Large intestine (tissue), 3 donors: ENCODE data around the gene PTPRM. TPM values are rescaled to one million over a fixed set of nuclear protein-coding genes. Genes with fewer than 3 reads are reported as not detected.
A peak's percentile ranks its signal among the peaks of the same experiment; 100 is the strongest.

Experiments
- DNase-seq, 2 donors: peaks; one replicate each; pipeline versions ENCODE4 v3.0.0 to v3.0.0-alpha.2; 2013
- H3K27ac ChIP-seq: one replicate; pipeline ENCODE4 v1.5.1; 2013; ENCODE audit warnings: low read length
- H3K27me3 ChIP-seq: 2 replicates; pipeline ENCODE4 v1.6.1; 2013; ENCODE audit warnings: low read length; ENCODE audit not compliant: control insufficient read depth, insufficient read depth
- H3K36me3 ChIP-seq: 2 replicates; pipeline ENCODE4 v1.6.1; 2013; ENCODE audit warnings: low read length; ENCODE audit not compliant: control insufficient read depth, insufficient read depth
- H3K4me1 ChIP-seq: one replicate; pipeline ENCODE4 v1.6.1; 2013; ENCODE audit warnings: low read length; ENCODE audit not compliant: control insufficient read depth, insufficient read depth
- H3K4me3 ChIP-seq: one replicate; pipeline ENCODE4 v1.5.1; 2013; ENCODE audit warnings: low read length
- H3K9me3 ChIP-seq: one replicate; pipeline ENCODE4 v1.6.1; 2013; ENCODE audit warnings: mild to moderate bottlenecking, low read depth, low read length, moderate library complexity; ENCODE audit not compliant: control insufficient read depth
- WGBS: methylation state at CpG from one replicate; pipeline ENCODE4 v1.1.5; 2013; ENCODE audit warnings: low lambda C conversion rate; ENCODE audit not compliant: insufficient coverage; 5-methylcytosine and 5-hydroxymethylcytosine counted together
- polyA plus RNA-seq: library from polyadenylated mRNA; unstranded; fragments of 120-200 nt; gene quantifications from one replicate; pipeline ENCODE4 v1.2.1, GENCODE V29; 2013

Gene PTPRM
- polyA plus RNA-seq, 1 donor = 27.2 TPM

DNA sequence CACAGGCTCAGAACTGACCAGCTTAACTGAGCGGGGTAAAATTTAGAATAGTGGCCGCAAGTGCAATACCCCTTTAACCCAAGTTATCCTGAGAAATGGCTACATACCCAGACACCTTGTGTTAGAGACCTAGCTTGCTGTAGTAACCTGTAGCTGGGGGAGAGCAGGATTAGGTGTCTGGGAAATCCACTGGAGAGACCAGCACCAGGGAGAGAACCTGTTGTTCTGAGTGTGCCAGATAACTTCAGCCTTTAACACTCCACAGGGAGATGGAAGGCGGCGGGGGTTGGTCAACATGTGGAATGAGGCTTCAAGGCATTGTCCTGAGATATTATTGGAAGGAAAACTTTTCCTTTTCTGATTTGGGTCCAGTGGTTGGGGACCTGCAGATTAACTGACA, 356.0 kb downstream of the PTPRM start:
- H3K4me1 ChIP-seq = no peaks in the 10 kb centered on the region
- 100% methylated on average over 2 of the region's 4 CpGs for WGBS
- H3K36me3 ChIP-seq = no peaks in the 10 kb centered on the region
- no peak overlapping the region for H3K4me3 ChIP-seq
- no peak for DNase-seq
- no peaks in the 10 kb centered on the region for H3K27me3 ChIP-seq
- no peak overlapping the region for H3K27ac ChIP-seq
- no peaks in the 10 kb centered on the region for H3K9me3 ChIP-seq

DNA sequence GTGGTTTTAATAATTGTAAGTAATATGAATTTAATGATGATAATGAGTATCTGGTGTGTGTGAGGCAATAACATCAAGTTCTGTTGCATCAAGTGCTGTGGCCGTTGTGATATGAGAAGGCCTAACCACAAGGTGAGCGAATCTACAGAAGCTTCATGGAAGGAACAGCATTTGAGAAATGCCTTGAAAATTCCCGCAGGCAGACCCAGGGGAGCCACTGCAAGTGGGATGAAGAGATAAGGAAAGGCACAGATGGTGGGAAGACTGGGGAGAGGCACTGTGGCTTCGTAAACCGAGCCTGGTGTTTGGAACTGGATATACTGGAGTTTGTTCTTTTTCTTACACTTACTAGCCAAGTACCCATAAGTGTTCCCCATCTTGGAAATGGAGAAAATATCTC, 357.5 kb downstream of the PTPRM start:
- WGBS = no CpG with 5 or more reads among the region's 5 CpGs
- Histone ChIP-seq H3K27ac (no peak overlapping the region), H3K9me3 (no peaks in the 10 kb centered on the region)

DNA sequence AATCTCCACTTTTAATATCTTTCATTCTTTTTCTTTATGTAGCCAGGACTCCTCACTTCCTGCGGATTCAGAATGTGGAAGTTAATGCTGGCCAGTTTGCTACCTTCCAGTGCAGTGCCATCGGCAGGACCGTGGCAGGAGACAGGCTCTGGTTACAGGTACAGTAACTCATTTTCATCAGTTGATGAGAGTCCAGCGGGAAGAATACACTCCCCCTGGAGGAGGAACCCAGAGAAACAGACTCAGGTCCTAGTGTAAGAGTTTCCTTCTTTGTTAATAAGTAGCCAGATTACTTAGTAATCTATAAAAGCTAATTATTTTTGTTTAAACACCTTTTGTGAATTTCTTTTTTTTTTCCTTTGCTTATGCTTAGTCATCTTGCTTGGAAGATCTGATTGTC, 359.4 kb downstream of the PTPRM start:
- Histone ChIP-seq H3K9me3 (no peaks in the 10 kb centered on the region), H3K4me1 (no peaks in the 10 kb centered on the region), H3K4me3 (no peak overlapping the region), H3K36me3 (no peaks in the 10 kb centered on the region), H3K27ac (no peak overlapping the region), H3K27me3 (no peaks in the 10 kb centered on the region)
- peak; percentile 23 to 45 for DNase-seq
- WGBS = no CpG with 5 or more reads among the region's 4 CpGs

More for the DNA sequence above, 357.5 kb downstream of the PTPRM start:
- no peaks in the 10 kb centered on the region for H3K4me1 ChIP-seq
- no peak overlapping the region for H3K4me3 ChIP-seq
- no peaks in the 10 kb centered on the region for H3K27me3 ChIP-seq
- DNase-seq = no peak
- no peaks in the 10 kb centered on the region for H3K36me3 ChIP-seq

DNA sequence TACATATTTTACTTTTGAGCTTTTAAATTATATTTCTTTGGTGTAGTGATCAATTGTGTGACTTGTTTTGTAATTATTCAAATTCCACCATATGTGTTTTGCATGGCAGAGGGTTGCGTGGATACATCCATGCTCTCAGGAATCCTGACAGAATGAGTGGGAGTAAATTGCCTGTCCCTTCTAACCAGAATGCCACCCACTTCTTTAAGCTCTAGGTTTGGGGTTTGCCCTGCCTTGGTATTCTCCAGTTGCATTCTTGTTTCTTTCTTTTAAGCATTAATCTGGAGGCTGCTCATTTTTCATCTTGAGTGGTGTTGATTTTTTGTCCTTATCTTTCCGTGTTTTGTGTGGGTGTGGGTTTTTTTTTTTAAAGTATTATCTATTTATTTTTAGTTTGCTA, 360.0 kb downstream of the PTPRM start:
- DNase-seq = no peak
- Histone ChIP-seq H3K27ac (no peak overlapping the region), H3K27me3 (no peaks in the 10 kb centered on the region), H3K36me3 (no peaks in the 10 kb centered on the region), H3K9me3 (no peaks in the 10 kb centered on the region), H3K4me1 (no peaks in the 10 kb centered on the region), H3K4me3 (no peak overlapping the region)
- no CpG with 5 or more reads among the region's 2 CpGs for WGBS

DNA sequence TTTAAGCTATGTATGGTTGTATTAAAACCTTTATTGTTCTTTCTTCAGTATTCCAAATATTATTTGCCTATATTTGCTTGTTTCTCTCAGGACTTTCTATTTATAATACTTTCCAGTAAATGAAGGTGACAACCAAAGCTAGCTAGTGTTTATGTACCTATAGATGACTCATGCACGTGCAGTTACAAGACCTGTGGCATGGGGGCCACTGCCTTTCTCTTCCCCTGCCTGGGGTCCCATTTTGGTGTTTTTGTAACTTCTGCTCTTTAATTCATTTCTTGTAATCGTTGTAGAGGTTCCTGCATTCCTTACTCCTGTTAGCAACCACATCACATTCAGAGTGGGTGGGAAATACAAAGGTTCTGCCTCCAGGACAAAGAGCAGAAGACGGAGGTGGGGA, 364.6 kb downstream of the PTPRM start:
- no peak overlapping the region for H3K4me3 ChIP-seq
- no peaks in the 10 kb centered on the region for H3K9me3 ChIP-seq
- H3K4me1 ChIP-seq = no peaks in the 10 kb centered on the region
- no CpG with 5 or more reads among the region's 3 CpGs for WGBS
- no peaks in the 10 kb centered on the region for H3K36me3 ChIP-seq
- no peak overlapping the region for H3K27ac ChIP-seq
- no peak for DNase-seq
- H3K27me3 ChIP-seq = no peaks in the 10 kb centered on the region

DNA sequence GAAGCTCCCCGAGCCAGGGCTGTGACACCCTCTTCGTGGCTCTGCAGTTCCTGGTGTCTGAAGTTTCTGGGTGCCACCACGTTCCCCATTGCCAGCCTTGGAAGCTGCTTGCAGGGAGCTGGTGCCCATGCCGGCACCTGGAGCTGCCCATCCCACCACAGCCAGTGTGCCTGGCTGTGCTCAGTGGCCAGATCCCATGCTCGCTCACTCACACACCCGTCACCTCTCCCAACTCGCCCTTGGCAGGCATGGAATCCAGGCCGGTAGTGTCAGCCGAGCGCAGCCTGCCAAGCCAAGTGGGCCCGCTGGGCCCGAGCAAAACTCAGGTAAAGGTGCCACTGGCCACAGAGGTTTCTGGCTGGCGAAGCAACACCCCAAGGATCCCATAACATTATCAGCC, 370.2 kb downstream of the PTPRM start:
- H3K4me1 ChIP-seq = no peaks in the 10 kb centered on the region
- H3K4me3 ChIP-seq = no peak overlapping the region
- DNase-seq = no peak
- H3K36me3 ChIP-seq = no peaks in the 10 kb centered on the region
- H3K27ac ChIP-seq = no peak overlapping the region
- WGBS = no CpG with 5 or more reads among the region's 13 CpGs
- no peaks in the 10 kb centered on the region for H3K27me3 ChIP-seq
- H3K9me3 ChIP-seq = no peaks in the 10 kb centered on the region

DNA sequence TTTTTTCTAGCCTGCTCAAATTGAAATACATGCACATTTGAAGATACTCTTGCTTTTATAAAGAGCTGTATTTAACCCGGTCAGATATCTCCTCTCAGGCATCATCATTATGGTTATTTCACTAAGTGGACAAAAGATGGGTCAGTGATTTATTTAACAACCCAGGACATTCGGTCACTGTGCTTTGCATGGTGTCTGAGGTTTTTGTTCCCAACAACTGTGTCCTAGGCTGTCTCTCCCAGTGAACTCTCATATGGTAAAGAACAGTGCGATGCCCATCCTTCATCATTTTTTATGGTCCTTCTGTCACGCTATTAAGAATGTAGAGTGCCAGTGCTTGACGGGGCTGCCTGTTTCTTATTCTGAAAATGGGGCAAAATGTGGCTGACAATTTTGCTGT, 372.4 kb downstream of the PTPRM start:
- Histone ChIP-seq H3K4me1 (no peaks in the 10 kb centered on the region), H3K27ac (no peak overlapping the region), H3K4me3 (no peak overlapping the region), H3K9me3 (no peaks in the 10 kb centered on the region), H3K27me3 (no peaks in the 10 kb centered on the region), H3K36me3 (no peaks in the 10 kb centered on the region)
- DNase-seq = no peak
- WGBS = 80% methylated on average over 1 of the region's 5 CpGs

DNA sequence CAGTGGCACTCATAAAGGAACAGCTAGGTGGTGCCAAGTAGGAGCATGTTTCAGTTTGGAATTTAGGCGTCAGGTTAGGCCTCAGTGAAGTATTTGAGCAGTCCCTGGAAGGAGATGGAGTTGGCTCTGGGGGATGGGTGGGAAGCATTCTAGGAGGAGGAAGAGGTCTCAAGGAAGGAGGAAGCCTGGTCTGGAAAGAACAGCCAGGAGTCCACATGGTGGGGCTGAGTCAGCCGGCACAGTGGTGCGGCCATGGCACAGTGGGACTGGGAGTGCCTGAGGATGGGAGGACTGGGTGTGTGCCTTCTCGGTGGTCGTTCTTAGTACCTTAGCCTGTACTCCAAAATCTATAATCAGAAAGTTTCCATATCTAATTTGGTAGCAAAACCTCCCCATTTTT, 373.3 kb downstream of the PTPRM start:
- no CpG with 5 or more reads among the region's 5 CpGs for WGBS
- H3K27me3 ChIP-seq = no peaks in the 10 kb centered on the region
- H3K36me3 ChIP-seq = no peaks in the 10 kb centered on the region
- H3K27ac ChIP-seq = no peak overlapping the region
- DNase-seq = no peak
- H3K4me1 ChIP-seq = peaks cover 2% of the 10 kb centered on the region
- no peaks in the 10 kb centered on the region for H3K9me3 ChIP-seq
- no peak overlapping the region for H3K4me3 ChIP-seq

DNA sequence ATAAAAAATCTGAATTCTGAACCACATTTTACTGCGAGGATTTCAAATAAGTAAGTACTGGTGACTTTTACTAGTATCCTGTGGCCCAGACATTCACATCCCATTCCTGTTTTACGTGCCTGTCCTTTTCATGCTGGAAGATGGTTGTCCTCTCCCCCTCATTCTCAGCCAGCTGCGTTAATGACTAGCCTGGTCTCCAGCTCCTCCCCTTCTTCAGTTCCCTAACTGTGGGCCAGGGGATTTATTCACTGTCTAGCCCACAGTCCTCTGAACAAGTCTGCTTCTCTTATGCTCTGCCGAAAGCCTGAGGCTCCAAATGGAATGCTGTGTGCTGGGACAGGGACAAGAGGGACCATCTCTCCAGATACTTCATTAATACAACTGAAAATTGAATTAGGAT, 373.9 kb downstream of the PTPRM start:
- no CpG with 5 or more reads among the region's 4 CpGs for WGBS
- Histone ChIP-seq H3K27me3 (no peaks in the 10 kb centered on the region), H3K4me1 (peaks cover 5% of the 10 kb centered on the region), H3K36me3 (no peaks in the 10 kb centered on the region), H3K27ac (no peak overlapping the region), H3K9me3 (no peaks in the 10 kb centered on the region), H3K4me3 (no peak overlapping the region)
- DNase-seq = no peak

DNA sequence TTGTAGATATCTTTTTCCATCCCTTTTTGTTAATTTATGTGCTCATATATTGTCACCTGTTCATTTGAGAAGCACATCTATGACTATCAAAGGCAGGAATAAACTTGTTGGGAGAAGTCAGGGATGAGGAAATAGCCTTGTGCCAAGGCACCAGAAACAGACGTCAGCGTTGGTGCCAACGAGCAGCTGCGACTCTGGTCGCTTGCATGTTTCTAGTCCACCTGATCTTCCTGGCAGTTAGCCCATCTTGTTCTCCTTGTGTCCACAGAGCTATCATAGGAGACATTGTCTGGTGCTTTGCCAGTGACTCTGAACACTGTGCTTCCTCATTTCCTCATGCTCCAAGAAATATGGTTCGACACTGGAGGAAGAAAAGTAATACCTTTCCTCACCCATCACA, 374.4 kb downstream of the PTPRM start:
- Histone ChIP-seq H3K27ac (no peak overlapping the region), H3K4me3 (no peak overlapping the region), H3K9me3 (no peaks in the 10 kb centered on the region), H3K36me3 (no peaks in the 10 kb centered on the region), H3K4me1 (peaks cover 10% of the 10 kb centered on the region), H3K27me3 (no peaks in the 10 kb centered on the region)
- DNase-seq = no peak
- WGBS = 100% methylated on average over 1 of the region's 6 CpGs

DNA sequence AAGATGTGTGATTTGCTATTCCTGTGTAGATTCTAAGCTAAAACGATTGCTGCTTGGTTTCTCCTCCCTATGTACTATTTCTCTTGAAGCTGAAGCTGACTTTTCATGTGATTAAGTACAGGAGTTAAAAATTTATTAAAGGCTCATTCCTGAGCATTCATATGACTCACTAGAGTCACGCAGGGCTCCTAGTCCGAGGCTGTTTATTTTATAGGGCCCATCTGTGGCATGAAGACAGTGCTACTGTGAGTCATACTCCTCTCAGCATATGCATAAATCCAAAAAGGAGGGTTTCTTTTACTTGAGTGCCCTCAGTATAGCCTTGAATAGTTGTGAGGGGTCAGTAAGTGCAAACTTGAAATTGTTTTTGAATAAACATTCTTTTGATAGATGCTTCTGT, 378.8 kb downstream of the PTPRM start:
- peak; percentile 58 to 78 for DNase-seq
- Histone ChIP-seq H3K27me3 (no peaks in the 10 kb centered on the region), H3K4me1 (peaks cover 20% of the 10 kb centered on the region), H3K4me3 (no peak overlapping the region), H3K36me3 (no peaks in the 10 kb centered on the region), H3K27ac (peak overlapping the region; percentile 91), H3K9me3 (no peaks in the 10 kb centered on the region)
- no CpG with 5 or more reads among the region's 3 CpGs for WGBS
